ENCODE data around the gene MRPL55.

DNA sequence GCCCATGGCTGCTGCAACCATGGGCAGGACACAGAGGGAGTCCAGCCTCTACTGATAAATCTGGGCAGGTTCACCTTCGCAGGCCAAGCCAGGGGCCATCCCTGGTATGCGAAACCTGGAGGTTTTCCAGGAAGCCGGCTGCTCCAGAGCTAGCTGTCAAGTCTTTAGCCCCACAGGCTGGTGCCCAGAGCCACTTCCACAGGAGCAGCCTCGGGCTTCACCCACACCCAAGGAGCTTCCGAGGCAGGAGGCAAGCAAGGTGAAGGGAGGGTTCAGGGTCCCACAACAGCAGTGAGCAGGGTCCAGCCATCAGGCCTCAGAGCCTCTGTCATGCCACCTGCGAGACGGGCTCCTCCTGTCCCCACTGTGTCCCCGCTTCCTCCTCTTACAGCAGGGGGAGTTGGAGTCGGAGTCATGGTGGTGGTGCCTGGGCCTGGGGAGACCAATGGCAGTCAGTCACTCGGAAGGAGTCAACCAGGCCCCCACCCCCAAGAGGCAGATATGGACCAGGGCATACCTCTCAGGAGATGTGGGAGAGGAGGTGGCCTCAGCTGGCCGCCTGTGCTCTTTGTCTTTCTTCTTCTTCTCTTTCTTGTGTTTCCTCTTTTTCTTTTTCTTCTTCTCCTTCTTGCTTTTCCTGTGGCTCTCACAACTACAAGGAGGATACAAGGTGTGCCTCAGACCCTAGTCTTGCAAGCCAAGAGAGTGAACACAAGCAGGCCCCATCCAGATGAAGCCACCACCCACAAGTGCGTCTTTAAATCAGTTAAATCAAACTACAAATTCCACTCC, 8.1 kb downstream of the MRPL55 start:
- TF ChIP-seq POLR2A (IDR thresholded peaks at IDR 0.05; ENCODE audit: low read depth, low read length) (no peak), CTCF (conservative IDR thresholded peaks at IDR 0.05; ENCODE audit: low read depth, low read length) (no peak), RAD21 (IDR thresholded peaks at IDR 0.05; ENCODE audit: low read length) (no peak), RFX5 (IDR thresholded peaks at IDR 0.05; ENCODE audit: low read depth, low read length) (no peak), CEBPB (IDR thresholded peaks at IDR 0.05; ENCODE audit: low read depth, low read length) (no peak)
